ENCODE measurements around the gene OXCT2.

DNA sequence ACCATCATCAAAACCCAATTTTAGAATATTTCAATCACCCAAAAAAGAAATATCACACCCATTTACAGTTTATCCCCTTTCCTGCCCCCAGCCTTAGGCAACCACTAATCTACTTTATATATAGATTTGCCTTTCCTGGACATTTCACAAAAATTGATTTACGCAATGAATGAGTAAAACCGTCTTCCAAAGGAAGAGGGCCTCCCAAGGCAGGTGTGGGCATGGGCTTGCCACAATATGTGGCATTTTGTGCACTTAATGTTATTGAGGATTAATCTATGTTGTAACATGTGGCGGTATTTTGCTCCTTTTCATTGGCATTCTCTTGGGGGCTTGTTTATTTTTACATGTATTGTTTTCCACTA, 29.3 kb upstream of the OXCT2 start:
- TF ChIP-seq POLR2A (IDR thresholded peaks at IDR 0.05) (no peak), EP300 (IDR thresholded peaks at IDR 0.05) (no peak)
- TF ChIP-seq, protein P1, sequence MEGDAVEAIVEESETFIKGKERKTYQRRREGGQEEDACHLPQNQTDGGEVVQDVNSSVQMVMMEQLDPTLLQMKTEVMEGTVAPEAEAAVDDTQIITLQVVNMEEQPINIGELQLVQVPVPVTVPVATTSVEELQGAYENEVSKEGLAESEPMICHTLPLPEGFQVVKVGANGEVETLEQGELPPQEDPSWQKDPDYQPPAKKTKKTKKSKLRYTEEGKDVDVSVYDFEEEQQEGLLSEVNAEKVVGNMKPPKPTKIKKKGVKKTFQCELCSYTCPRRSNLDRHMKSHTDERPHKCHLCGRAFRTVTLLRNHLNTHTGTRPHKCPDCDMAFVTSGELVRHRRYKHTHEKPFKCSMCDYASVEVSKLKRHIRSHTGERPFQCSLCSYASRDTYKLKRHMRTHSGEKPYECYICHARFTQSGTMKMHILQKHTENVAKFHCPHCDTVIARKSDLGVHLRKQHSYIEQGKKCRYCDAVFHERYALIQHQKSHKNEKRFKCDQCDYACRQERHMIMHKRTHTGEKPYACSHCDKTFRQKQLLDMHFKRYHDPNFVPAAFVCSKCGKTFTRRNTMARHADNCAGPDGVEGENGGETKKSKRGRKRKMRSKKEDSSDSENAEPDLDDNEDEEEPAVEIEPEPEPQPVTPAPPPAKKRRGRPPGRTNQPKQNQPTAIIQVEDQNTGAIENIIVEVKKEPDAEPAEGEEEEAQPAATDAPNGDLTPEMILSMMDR (IDR thresholded peaks at IDR 0.05): no peak
